Subcutaneous abdominal adipose tissue (tissue), 5 donors: ENCODE data around the gene PRRT1.
"Not testable (repeated sequence)": the region's sequence is repeated elsewhere in the genome, so short reads cannot be mapped to it uniquely, and the experiment has no call there.

Experiments
- H3K27ac ChIP-seq: one replicate; pipeline ENCODE4 v1.7.0; 2013; ENCODE audit warnings: low read depth, mild to moderate bottlenecking, inconsistent platforms, low read length, moderate library complexity
- H3K27me3 ChIP-seq, 5 donors: one replicate each; pipeline ENCODE4 v1.7.0; 2013; ENCODE audit warnings: low read length in 5 of 5, inconsistent platforms in 1 of 5; ENCODE audit not compliant: control insufficient read depth in 5 of 5, insufficient read depth in 4 of 5
- H3K36me3 ChIP-seq, 5 donors: one replicate each; pipeline ENCODE4 v1.7.0; 2013; ENCODE audit warnings: low read length in 5 of 5; ENCODE audit not compliant: control insufficient read depth in 5 of 5, insufficient read depth in 5 of 5
- H3K4me1 ChIP-seq, 5 donors: one replicate each; pipeline ENCODE4 v1.7.0; 2013; ENCODE audit warnings: low read length in 5 of 5, mild to moderate bottlenecking in 3 of 5, moderate library complexity in 1 of 5; ENCODE audit not compliant: control insufficient read depth in 5 of 5, insufficient read depth in 5 of 5
- H3K4me3 ChIP-seq, 5 donors: one replicate each; pipeline ENCODE4 v1.7.0; 2013; ENCODE audit warnings: low read length in 5 of 5, low read depth in 1 of 5
- H3K9ac ChIP-seq, 5 donors: one replicate each; pipeline ENCODE4 v1.7.0; 2013; ENCODE audit warnings: low read length in 5 of 5, mild to moderate bottlenecking in 4 of 5, moderate library complexity in 3 of 5
- H3K9me3 ChIP-seq, 5 donors: one replicate each; pipeline ENCODE4 v1.7.0; 2013; ENCODE audit warnings: low read length in 5 of 5; ENCODE audit not compliant: control insufficient read depth in 5 of 5
- donor health status: healthy.
- donor health status: healthy.
- donor health status: healthy.
- donor health status: healthy.
- donor health status: healthy.

The PRRT1 gene

GRCh38 chr6:32188381-32189068 is 36.8 kb upstream of the PRRT1 start:
- H3K27ac ChIP-seq, result peak overlapping the region; percentile 97
- H3K9ac ChIP-seq, result peak overlapping the region; percentile 73 to 87 (median 85)
- H3K4me1 ChIP-seq, result peaks cover 13 to 76% (median 61%) of the 10 kb centered on the region in 5 donors
- no peaks in the 10 kb centered on the region for H3K9me3 ChIP-seq
- H3K27me3 ChIP-seq, result no peaks in the 10 kb centered on the region
- H3K4me3 ChIP-seq, result peak overlapping the region; percentile 35 to 76 (median 68)
- peaks cover 0 to 31% (median 17%) of the 10 kb centered on the region in 5 donors for H3K36me3 ChIP-seq

- Histone ChIP-seq H3K4me3 (peak overlapping the region in 2 of 5 donors; percentile 67 to 68), H3K4me1 (peaks cover 13 to 77% (median 62%) of the 10 kb centered on the region in 5 donors), H3K36me3 (peaks cover 0 to 37% (median 23%) of the 10 kb centered on the region in 5 donors), H3K27ac (peak overlapping the region; percentile 97), H3K9ac (peak overlapping the region in 2 of 5 donors; percentile 85 to 87)
- not testable (repeated sequence) for H3K27me3 ChIP-seq, H3K9me3 ChIP-seq
Observed at GRCh38 chr6:32187725-32188380, 36.1 kb upstream of the PRRT1 start.

GRCh38 chr6:32187009-32187709 is 35.4 kb upstream of the PRRT1 start:
- Histone ChIP-seq H3K4me1 (peaks cover 13 to 76% (median 61%) of the 10 kb centered on the region in 5 donors), H3K4me3 (no peak overlapping the region), H3K9ac (peak overlapping the region in 2 of 5 donors; percentile 39 to 52), H3K9me3 (no peaks in the 10 kb centered on the region), H3K36me3 (peaks cover 0 to 44% (median 29%) of the 10 kb centered on the region in 5 donors), H3K27me3 (no peaks in the 10 kb centered on the region), H3K27ac (peak overlapping the region; percentile 97)

GRCh38 chr6:32186151-32186840 is 34.6 kb upstream of the PRRT1 start:
- H3K27me3 ChIP-seq, H3K9me3 ChIP-seq, H3K4me3 ChIP-seq: not testable (repeated sequence)
- Histone ChIP-seq H3K9ac (peak overlapping the region in 3 of 5 donors; percentile 35 to 62 (median 39)), H3K4me1 (peaks cover 13 to 67% (median 58%) of the 10 kb centered on the region in 5 donors), H3K36me3 (peaks cover 0 to 51% (median 32%) of the 10 kb centered on the region in 5 donors), H3K27ac (peak overlapping the region; percentile 97)

GRCh38 chr6:32185681-32186131 is 34.0 kb upstream of the PRRT1 start:
- H3K27me3 ChIP-seq, H3K9me3 ChIP-seq, H3K4me3 ChIP-seq: not testable (repeated sequence)
- Histone ChIP-seq H3K36me3 (peaks cover 0 to 57% (median 38%) of the 10 kb centered on the region in 5 donors), H3K4me1 (peaks cover 9 to 61% (median 52%) of the 10 kb centered on the region in 5 donors), H3K27ac (peak overlapping the region; percentile 97), H3K9ac (peak overlapping the region in 2 of 5 donors; percentile 35 to 62)

- no peaks in the 10 kb centered on the region for H3K9me3 ChIP-seq
- peak within 1 kb of the TSS in 2 of 5 donors; percentile 14 to 41 for H3K9ac ChIP-seq
- H3K27me3 ChIP-seq, result no peaks in the 10 kb centered on the region
- H3K27ac ChIP-seq, result peak within 1 kb of the TSS; percentile 63
- H3K4me1 ChIP-seq, result peaks cover 8 to 62% (median 53%) of the 10 kb centered on the region in 5 donors
- peaks cover 0 to 64% (median 41%) of the 10 kb centered on the region in 5 donors for H3K36me3 ChIP-seq
- no peak within 1 kb of the TSS for H3K4me3 ChIP-seq
Observed at GRCh38 chr6:32184084-32184640, 32.4 kb upstream of the PRRT1 start, which contains the start of gene AGER. TSS of gene AGER (minus strand) at chr6:32184253. CDS start at chr6:32184222, 31 bp downstream.

GRCh38 chr6:32183483-32184083 is 31.8 kb upstream of the PRRT1 start:
- Histone ChIP-seq H3K27ac (peak overlapping the region; percentile 63), H3K9ac (peak overlapping the region in 1 of 5 donors; percentile 41), H3K4me3 (no peak overlapping the region), H3K9me3 (no peaks in the 10 kb centered on the region), H3K36me3 (peaks cover 0 to 64% (median 41%) of the 10 kb centered on the region in 5 donors), H3K27me3 (no peaks in the 10 kb centered on the region), H3K4me1 (peaks cover 5 to 62% (median 53%) of the 10 kb centered on the region in 5 donors)

GRCh38 chr6:32183030-32183429 is 31.3 kb upstream of the PRRT1 start:
- no peaks in the 10 kb centered on the region for H3K27me3 ChIP-seq
- no peaks in the 10 kb centered on the region for H3K9me3 ChIP-seq
- peaks cover 6 to 59% (median 48%) of the 10 kb centered on the region in 5 donors for H3K4me1 ChIP-seq
- peaks cover 0 to 64% (median 41%) of the 10 kb centered on the region in 5 donors for H3K36me3 ChIP-seq
- no peak overlapping the region for H3K4me3 ChIP-seq
- peak overlapping the region in 1 of 5 donors; percentile 41 for H3K9ac ChIP-seq
- peak overlapping the region; percentile 63 for H3K27ac ChIP-seq

GRCh38 chr6:32182555-32182981 is 30.8 kb upstream of the PRRT1 start:
- peaks cover 0 to 59% (median 38%) of the 10 kb centered on the region in 5 donors for H3K36me3 ChIP-seq

More at GRCh38 chr6:32182555-32182981, 30.8 kb upstream of the PRRT1 start:
- Histone ChIP-seq H3K9ac (peak overlapping the region in 2 of 5 donors; percentile 13 to 48), H3K27ac (peak overlapping the region; percentile 63), H3K27me3 (no peaks in the 10 kb centered on the region), H3K4me3 (no peak overlapping the region), H3K9me3 (no peaks in the 10 kb centered on the region), H3K4me1 (peaks cover 7 to 59% (median 44%) of the 10 kb centered on the region in 5 donors)
